Left lung (tissue), 10 donors: Measurements from ENCODE around the gene FADS6. TPM values are rescaled to one million over a fixed set of nuclear protein-coding genes. Genes with fewer than 3 reads are reported as not detected.

Source experiments
- ATAC-seq: fragments of 200-7000 bp; cut with Tn5 transposase; one replicate; pipeline ENCODE4 v1.9.1; 2020; ENCODE audit warnings: moderate library complexity
- DNase-seq, 4 donors: peaks; one replicate each; pipeline ENCODE4 v3.0.0-alpha.2; 2013 to 2020
- H3K27ac ChIP-seq, 2 donors: fragments of 200-600 bp; sonication (generic) in 1 of 2; one replicate each; pipeline versions ENCODE4 v1.5.0 to v1.8.0; 2020 to 2021
- H3K27me3 ChIP-seq, 2 donors: fragments of 200-600 bp; sonication (generic) in 1 of 2; one replicate each; pipeline versions ENCODE4 v1.5.0 to v1.8.0; 2020 to 2021
- H3K36me3 ChIP-seq, 2 donors: fragments of 200-600 bp; sonication (generic) in 1 of 2; one replicate each; pipeline versions ENCODE4 v1.5.0 to v1.8.0; 2020 to 2021
- H3K4me1 ChIP-seq, 2 donors: fragments of 200-600 bp; one replicate each; pipeline ENCODE4 v1.8.0; 2021
- H3K4me3 ChIP-seq, 2 donors: fragments of 200-600 bp; sonication (generic) in 1 of 2; one replicate each; pipeline versions ENCODE4 v1.5.0 to v1.8.0; 2020 to 2021; ENCODE audit warnings: mild to moderate bottlenecking in 1 of 2
- H3K9me3 ChIP-seq, 2 donors: fragments of 200-600 bp; sonication (generic) in 1 of 2; one replicate each; pipeline versions ENCODE4 v1.5.0 to v1.8.0; 2020 to 2021
- CTCF ChIP-seq, 2 donors: fragments of 200-600 bp; sonication (generic) in 1 of 2; IDR thresholded peaks; one replicate each; pipeline versions ENCODE4 v1.5.0 to v1.8.0; 2021; ENCODE audit warnings: antibody characterized with exemption in 2 of 2
- intact Hi-C, 2 donors: fragments of 100-400 bp; cut with DNase I; formaldehyde crosslinking; loops; one replicate each; pipeline versions ENCODE4 v1.11.2 to v1.14.2; 2022
- polyA plus RNA-seq, 6 donors: library from polyadenylated mRNA; unstranded; fragments of 120-200 nt; gene quantifications; one replicate each; pipeline ENCODE4 v1.2.1, GENCODE V29; 2013; ENCODE audit not compliant: insufficient read length in 6 of 6
- total RNA-seq, 2 donors: library from RNA; stranded (reverse); fragmentation: NEBNext Ultra II Directional; extraction: Animal tissue kit (Norgen Biotek cat#: 25700); gene quantifications; one replicate each; pipeline ENCODE4 v1.2.1, GENCODE V29; 2021
- donor health status: DM: no; HTN: yes; CAD: no.
- donor health status: DM: no; HTN: no; CAD: no.

The FADS6 gene
- total and polyA plus RNA-seq, 8 donors = 0.07 to 0.28 (median 0.15) TPM; not detected in 3

GRCh38 chr17:74893936-74894671 is 671 bp upstream of the FADS6 start:
- H3K27ac ChIP-seq = no peak overlapping the region
- no peaks in the 10 kb centered on the region for H3K36me3 ChIP-seq
- DNase-seq (no peak), ATAC-seq (no peak)
- intact Hi-C loops = no loop called here
- H3K4me3 ChIP-seq = no peak overlapping the region
- peaks cover 39 to 74% of the 10 kb centered on the region in 2 donors for H3K27me3 ChIP-seq
- H3K9me3 ChIP-seq = no peaks in the 10 kb centered on the region
- TF ChIP-seq CTCF (IDR thresholded peaks at IDR 0.05) = no peak
- peaks cover 0 to 17% of the 10 kb centered on the region in 2 donors for H3K4me1 ChIP-seq

- Histone ChIP-seq H3K4me1 (peaks cover 0 to 17% of the 10 kb centered on the region in 2 donors), H3K4me3 (no peak overlapping the region), H3K27me3 (peaks cover 39 to 87% of the 10 kb centered on the region in 2 donors), H3K36me3 (no peaks in the 10 kb centered on the region), H3K27ac (no peak overlapping the region), H3K9me3 (no peaks in the 10 kb centered on the region)
- intact Hi-C loops = no loop called here
- peak; percentile 83 for ATAC-seq
- DNase-seq = peak in 2 of 4 donors; percentile 36 to 47
- no peak for TF ChIP-seq CTCF (IDR thresholded peaks at IDR 0.05)
Measured at GRCh38 chr17:74892013-74892841, 1.2 kb downstream of the FADS6 start.

GRCh38 chr17:74890554-74890953 is 2.9 kb downstream of the FADS6 start:
- Histone ChIP-seq H3K27me3 (peaks cover 34 to 91% of the 10 kb centered on the region in 2 donors), H3K4me3 (no peak overlapping the region), H3K36me3 (no peaks in the 10 kb centered on the region), H3K4me1 (peaks cover 0 to 17% of the 10 kb centered on the region in 2 donors), H3K9me3 (no peaks in the 10 kb centered on the region), H3K27ac (no peak overlapping the region)
- intact Hi-C loops = no loop called here
- no peak for TF ChIP-seq CTCF (IDR thresholded peaks at IDR 0.05)
- DNase-seq (peak in 1 of 4 donors; percentile 3), ATAC-seq (no peak)

GRCh38 chr17:74888469-74888868 is 5.0 kb downstream of the FADS6 start:
- H3K9me3 ChIP-seq = no peaks in the 10 kb centered on the region
- peaks cover 16 to 85% of the 10 kb centered on the region in 2 donors for H3K27me3 ChIP-seq
- H3K27ac ChIP-seq = no peak overlapping the region

More at GRCh38 chr17:74888469-74888868, 5.0 kb downstream of the FADS6 start:
- no peak for TF ChIP-seq CTCF (IDR thresholded peaks at IDR 0.05)
- intact Hi-C loops = no loop called here
- peaks cover 0 to 10% of the 10 kb centered on the region in 2 donors for H3K4me1 ChIP-seq
- H3K36me3 ChIP-seq = no peaks in the 10 kb centered on the region
- no peak overlapping the region for H3K4me3 ChIP-seq
- ATAC-seq (no peak), DNase-seq (no peak)
